NCI-H1436 treated with DMSO at 0.1 percent for 48 hours (cell line): ENCODE results near the gene GRK3.

ENCODE experiments used
- DNase-seq: peaks from one replicate; lab custom pipeline; 2025; lab: John Stamatoyannopoulos, UW

GRK3 gene

DNA sequence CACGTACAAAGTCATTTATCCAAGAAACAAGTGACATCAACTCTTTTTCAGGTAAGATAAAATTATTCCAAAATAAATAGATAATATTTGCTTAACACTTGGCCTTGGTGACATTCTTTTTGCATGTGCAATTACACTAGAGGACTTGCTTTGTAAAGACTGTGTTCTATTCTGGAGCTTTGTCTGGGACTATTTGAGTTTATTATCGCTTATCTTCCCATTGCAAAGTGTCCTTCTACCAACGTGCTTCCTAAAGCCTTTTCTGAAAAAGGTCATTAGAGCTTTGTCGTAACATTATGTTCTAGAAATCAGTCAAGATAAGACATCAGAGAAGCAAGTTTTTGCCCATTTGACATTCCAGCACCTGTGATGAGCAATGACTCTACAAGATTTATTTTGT is 99.2 kb downstream of the GRK3 start:
- no peak for DNase-seq

DNA sequence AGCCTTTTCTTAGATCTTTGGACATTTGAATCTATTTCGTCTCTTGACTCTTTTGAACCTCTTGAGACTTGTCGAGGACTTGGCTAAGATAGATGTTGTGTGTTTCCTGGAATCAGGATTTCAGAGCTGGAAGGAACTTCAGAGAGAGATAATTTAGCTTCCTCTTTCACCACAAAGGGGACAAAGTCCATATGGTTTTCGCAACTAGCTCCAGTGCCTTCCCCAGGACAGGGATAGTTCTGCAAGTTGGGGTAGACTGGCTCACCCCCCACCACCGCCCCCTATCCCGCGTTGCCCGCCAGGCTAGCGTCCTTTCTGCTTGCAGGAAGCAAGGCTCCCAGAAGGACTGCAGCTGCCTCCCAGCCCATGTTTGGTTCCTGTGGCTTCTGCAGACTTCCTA is 101.8 kb downstream of the GRK3 start:
- DNase-seq: no peak

GRCh38 chr22:25668437-25668836 is 104.0 kb downstream of the GRK3 start:
- DNase-seq: no peak

- DNase-seq: no peak
Observed at GRCh38 chr22:25669253-25670069, 105.0 kb downstream of the GRK3 start.

GRCh38 chr22:25670070-25670461 is 105.6 kb downstream of the GRK3 start:
- DNase-seq: no peak

DNA sequence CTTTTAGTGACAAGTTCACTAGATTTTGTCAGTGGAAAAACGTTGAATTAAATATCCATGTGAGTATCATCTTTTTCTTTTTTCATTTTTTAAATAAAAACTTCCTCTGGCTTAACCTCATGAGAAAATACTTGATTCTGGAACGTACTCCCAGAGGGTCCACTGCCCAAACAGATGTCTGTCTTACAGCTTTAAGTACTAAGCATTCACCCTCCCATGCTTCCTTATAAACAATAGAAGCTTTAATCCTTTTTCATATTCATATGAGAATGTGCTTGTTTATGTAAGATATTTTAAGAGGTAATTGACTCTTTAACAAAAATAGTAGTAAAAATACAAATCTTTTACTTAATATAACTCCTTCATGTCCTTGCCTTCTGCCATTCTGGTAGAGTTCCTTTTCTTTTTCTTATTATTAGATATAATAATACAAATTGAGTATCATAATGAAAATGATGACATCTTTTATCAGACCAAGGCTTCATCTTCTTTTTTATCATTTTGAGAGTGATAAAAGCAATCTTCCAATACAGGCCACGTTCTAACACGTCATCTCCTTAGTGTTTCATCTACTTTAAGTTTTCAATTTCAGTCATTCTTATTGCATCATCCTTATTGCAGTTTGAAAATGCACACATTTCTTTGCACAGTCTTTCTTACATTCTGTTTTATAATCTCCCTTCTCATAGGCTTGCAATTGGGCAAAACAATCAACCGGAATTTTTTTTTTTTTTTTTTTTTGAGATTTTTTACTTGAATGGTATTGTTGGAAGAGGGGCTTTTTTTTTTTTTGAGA is 108.0 kb downstream of the GRK3 start:
- no peak for DNase-seq

DNA sequence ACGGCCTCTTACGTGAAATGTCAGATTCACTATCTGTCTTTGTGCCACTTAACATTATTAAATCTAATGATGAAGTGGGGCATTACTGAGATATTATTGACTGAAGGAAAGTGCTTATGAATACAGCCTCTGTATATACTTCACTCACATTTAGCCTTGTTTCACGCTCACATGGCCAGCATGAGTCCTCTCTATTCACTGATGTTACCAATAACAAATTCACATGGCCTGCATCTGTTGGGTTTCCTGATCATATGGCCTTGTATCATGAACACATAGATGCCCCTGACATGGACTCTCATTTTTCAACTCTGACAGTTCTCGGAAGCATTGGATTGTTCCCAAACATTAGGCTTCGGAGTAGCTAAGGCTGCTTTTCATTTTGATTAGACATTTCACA is 109.2 kb downstream of the GRK3 start:
- DNase-seq: no peak

GRCh38 chr22:25677631-25678030 is 113.2 kb downstream of the GRK3 start:
- no peak for DNase-seq

- DNase-seq: no peak
Observed at GRCh38 chr22:25680051-25680450, 115.6 kb downstream of the GRK3 start.

DNA sequence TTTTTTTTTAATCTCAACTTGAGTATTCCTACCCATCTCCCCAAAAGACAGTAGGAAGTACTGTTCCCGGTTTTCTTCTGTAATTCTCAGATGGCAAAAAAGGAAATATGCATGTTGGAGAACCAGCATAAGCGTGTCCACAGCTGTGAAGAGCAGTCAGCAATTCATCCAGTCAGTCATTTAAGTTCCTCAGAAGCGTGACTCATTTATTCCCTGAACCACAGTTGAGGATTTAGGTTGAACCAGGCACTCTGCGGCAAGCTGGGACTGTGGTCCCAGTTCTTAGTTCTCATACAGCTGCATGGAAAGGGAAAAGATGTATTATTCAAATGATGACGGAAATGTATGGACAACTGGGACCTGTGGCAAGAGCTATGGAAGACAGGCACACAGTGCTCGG is 116.5 kb downstream of the GRK3 start:
- no peak for DNase-seq

DNA sequence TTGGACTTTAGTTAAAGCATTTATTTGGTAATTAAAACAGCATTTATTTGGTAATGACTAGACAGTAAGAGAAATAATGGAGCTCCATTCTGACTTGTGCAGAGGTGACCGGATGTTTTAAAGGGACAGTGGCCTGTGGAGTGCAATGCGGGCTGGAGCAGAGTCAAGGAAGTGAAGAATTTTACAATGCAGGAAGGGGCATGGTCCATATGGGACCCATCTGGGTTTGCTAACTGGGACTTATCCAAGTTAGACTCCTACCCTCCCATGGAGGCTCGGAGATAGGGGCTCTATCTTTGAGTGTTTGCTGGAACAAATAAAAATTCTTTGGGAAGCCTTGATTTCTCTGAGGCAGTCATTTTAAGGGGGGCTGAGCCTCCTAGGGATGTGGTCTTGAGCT is 117.6 kb downstream of the GRK3 start:
- no peak for DNase-seq

- DNase-seq: no peak
Observed at GRCh38 chr22:25688627-25689026, 124.2 kb downstream of the GRK3 start.

GRCh38 chr22:25689631-25690030 is 125.2 kb downstream of the GRK3 start:
- DNase-seq: no peak

DNA sequence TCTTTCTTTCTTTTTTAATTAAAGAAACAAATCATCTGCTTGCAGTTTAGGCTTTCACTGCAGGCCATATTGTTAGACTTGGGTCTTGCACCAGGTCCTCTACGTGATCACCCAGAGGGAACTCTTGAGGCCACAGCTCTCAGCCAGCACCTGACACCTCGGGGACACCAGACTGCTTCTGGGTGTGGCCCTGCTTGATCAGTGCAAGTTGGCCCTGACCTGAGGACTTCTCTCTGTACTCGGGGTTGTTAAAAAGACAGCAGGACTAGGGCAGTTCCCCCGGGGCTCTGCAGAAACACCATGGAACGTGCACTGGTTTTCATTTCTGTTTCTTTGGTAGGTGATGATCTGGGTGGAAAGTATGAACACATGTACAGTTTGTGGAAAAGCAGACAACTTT is 126.3 kb downstream of the GRK3 start:
- DNase-seq: no peak

- DNase-seq: no peak
Observed at GRCh38 chr22:25692397-25693267, 128.2 kb downstream of the GRK3 start.

GRCh38 chr22:25693268-25693565 is 128.7 kb downstream of the GRK3 start:
- DNase-seq: no peak

DNA sequence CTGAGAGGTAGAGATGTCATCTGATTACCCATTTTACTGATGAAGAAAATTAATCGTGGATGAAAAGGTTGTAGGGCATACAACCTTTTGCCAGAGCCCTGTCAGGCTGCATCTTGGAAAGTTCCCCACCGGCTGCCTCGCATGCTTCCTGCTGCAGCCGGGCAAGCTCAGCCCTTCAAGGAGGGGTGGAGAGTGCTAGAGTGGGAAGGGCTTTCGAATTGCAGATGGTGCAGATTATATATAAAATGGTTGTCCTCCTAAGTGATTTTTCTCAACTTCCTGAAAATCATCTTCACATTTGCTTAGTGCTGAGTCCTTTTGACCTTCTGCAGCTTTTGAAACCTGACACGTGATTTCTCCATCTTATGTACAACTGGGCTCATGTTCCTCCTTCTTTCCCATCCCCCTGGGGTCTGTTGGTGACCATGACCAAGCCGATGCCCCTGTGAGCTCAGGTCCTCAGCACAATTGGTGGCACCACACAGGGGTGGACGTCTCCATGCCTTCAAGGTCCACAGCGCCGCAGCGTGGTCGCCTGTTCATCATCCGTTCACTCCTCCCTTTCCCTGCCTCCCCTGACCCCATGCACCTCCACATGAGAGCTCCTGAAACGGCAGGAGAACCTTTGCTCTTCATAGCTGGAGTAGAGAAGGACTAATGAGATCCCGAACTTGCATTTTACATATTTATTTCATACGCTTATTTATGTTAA is 129.9 kb downstream of the GRK3 start:
- no peak for DNase-seq

GRCh38 chr22:25695146-25695545 is 130.7 kb downstream of the GRK3 start:
- DNase-seq: no peak

DNA sequence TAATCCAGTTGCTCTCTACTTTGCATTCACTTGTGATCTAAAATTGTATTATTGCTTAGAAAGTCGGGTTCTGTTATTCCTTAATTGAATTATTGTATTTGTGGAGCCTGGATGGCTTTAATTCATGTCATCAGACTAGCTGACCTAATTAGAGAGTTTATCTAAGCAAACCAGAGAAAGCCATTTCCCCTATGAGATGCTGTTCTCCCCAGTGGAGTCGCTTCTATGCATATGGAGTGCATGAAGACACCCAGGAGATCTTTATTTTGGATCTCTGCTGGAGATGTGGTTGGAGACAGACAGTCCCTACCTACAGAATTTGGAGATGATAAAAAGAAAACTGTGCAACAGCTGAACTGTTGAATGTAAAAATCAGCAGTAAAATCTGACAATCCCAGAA is 132.3 kb downstream of the GRK3 start:
- no peak for DNase-seq

- DNase-seq: no peak
Observed at GRCh38 chr22:25697181-25697664, 132.7 kb downstream of the GRK3 start.

DNA sequence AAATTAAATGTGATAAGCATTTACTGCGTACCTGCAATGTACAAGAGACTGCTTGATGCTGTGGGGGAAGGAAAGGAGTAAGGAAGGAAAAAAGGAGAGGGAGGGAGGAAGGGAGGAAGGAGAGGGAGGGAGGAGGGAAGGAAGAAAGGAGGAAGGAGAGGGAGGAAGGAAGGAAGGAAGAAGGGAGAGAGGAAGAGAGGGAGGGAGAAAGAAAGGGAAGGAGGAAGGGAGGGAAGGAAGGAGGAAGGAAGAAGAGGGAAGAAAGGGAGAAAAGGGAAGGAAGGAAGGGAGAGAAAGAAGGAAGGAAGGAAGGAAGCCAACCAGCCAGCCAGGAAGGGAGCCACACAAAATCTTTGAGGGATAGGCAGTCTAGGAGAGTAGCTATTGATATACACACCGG is 133.5 kb downstream of the GRK3 start:
- DNase-seq: no peak

- DNase-seq: no peak
Observed at GRCh38 chr22:25698461-25698860, 134.0 kb downstream of the GRK3 start.
